ENCODE measurements around the gene GOLGA6L22. TPM values are rescaled to one million over a fixed set of nuclear protein-coding genes. Genes with fewer than 3 reads are reported as not detected.
"Not testable (repeated sequence)": the region's sequence is repeated elsewhere in the genome, so short reads cannot be mapped to it uniquely, and the experiment has no call there.

GOLGA6L22 gene
- total RNA-seq, 2 experiments from 2014 or later = not detected

DNA sequence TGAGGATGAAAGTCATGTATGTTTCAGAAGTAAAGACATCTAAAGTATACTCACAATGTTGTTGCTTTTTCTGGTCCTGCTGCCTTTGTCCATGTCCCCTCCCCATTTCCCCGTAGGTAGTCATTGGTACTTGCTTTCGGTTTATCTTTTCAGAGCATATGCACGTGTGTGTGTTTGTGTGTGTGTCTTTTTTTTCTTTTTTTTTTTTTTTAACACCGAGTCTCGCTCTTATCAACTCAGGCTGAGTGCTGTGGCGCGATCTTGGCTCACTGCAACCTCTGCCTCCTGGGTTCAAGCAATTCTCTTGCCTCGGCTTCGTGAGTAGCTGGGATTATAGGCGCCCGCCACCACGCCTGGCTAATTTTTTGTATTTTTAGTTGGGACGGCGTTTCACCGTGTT is 57.4 kb downstream of the GOLGA6L22 start:
- not testable (repeated sequence) for H3K27me3 Mint-ChIP-seq

More for the DNA sequence above, 57.4 kb downstream of the GOLGA6L22 start:
- H3K4me1 Mint-ChIP-seq; H3K36me3 Mint-ChIP-seq; CTCF ChIA-PET; H3K4me3 Mint-ChIP-seq; H3K9me3 Mint-ChIP-seq (ENCODE audit: low read depth); ATAC-seq; DNase-seq; H3K27ac Mint-ChIP-seq: not testable (repeated sequence)

All from activated CD8-positive, alpha-beta memory T cell treated with anti-CD3 and anti-CD28 coated beads, Interleukin-2, amount 10 ng/mL, durations not matched to agents 7 days and 5 days (primary cell).